ENCODE measurements around the gene APOC1.
A peak's percentile ranks its signal among the peaks of the same experiment; 100 is the strongest.
"Not testable (repeated sequence)": the region's sequence is repeated elsewhere in the genome, so short reads cannot be mapped to it uniquely, and the experiment has no call there.

APOC1 gene

GRCh38 chr19:44887648-44888047, 26.8 kb upstream of the APOC1 start:
- in situ Hi-C loops (cut with HindIII; ENCODE audit: low pct_ligation_motif_present, low pct_unique_long_range_greater_than_20kb, low sequenced_read_pairs), result no loop called here
- DNase-seq, result no peak

GRCh38 chr19:44888335-44888734, 26.1 kb upstream of the APOC1 start:
- in situ Hi-C loops (cut with HindIII; ENCODE audit: low pct_ligation_motif_present, low pct_unique_long_range_greater_than_20kb, low sequenced_read_pairs); DNase-seq: not testable (repeated sequence)

GRCh38 chr19:44889830-44890365, 24.5 kb upstream of the APOC1 start:
- no peak for DNase-seq
- in situ Hi-C loops (cut with HindIII; ENCODE audit: low pct_ligation_motif_present, low pct_unique_long_range_greater_than_20kb, low sequenced_read_pairs), result no loop called here

GRCh38 chr19:44890366-44891015, 23.9 kb upstream of the APOC1 start:
- in situ Hi-C loops (cut with HindIII; ENCODE audit: low pct_ligation_motif_present, low pct_unique_long_range_greater_than_20kb, low sequenced_read_pairs), result no loop called here
- peak; percentile 96 for DNase-seq

GRCh38 chr19:44891016-44891882, 23.2 kb upstream of the APOC1 start, which contains the start of gene TOMM40:
Gene TOMM40, plus strand, starts transcription at chr19:44891254. Its CDS starts 162 bp downstream, at chr19:44891416.
- in situ Hi-C loops (cut with HindIII; ENCODE audit: low pct_ligation_motif_present, low pct_unique_long_range_greater_than_20kb, low sequenced_read_pairs), result no loop called here

GRCh38 chr19:44892932-44893331, 21.5 kb upstream of the APOC1 start:
- no peak for DNase-seq

More at GRCh38 chr19:44891016-44891882, 23.2 kb upstream of the APOC1 start, which contains the start of gene TOMM40:
- DNase-seq, result peak; percentile 98

GRCh38 chr19:44893332-44894051, 20.9 kb upstream of the APOC1 start:
- in situ Hi-C loops (cut with HindIII; ENCODE audit: low pct_ligation_motif_present, low pct_unique_long_range_greater_than_20kb, low sequenced_read_pairs), result no loop called here
- DNase-seq, result no peak

More at GRCh38 chr19:44892932-44893331, 21.5 kb upstream of the APOC1 start:
- in situ Hi-C loops (cut with HindIII; ENCODE audit: low pct_ligation_motif_present, low pct_unique_long_range_greater_than_20kb, low sequenced_read_pairs), result no loop called here

- DNase-seq, result no peak
- in situ Hi-C loops (cut with HindIII; ENCODE audit: low pct_ligation_motif_present, low pct_unique_long_range_greater_than_20kb, low sequenced_read_pairs), result no loop called here
Measured at GRCh38 chr19:44894052-44894400, 20.4 kb upstream of the APOC1 start.

GRCh38 chr19:44894946-44895345, 19.5 kb upstream of the APOC1 start:
- in situ Hi-C loops (cut with HindIII; ENCODE audit: low pct_ligation_motif_present, low pct_unique_long_range_greater_than_20kb, low sequenced_read_pairs), result no loop called here
- DNase-seq, result no peak

- in situ Hi-C loops (cut with HindIII; ENCODE audit: low pct_ligation_motif_present, low pct_unique_long_range_greater_than_20kb, low sequenced_read_pairs), result no loop called here
- no peak for DNase-seq
Measured at GRCh38 chr19:44897835-44898234, 16.6 kb upstream of the APOC1 start.

- no peak for DNase-seq
- in situ Hi-C loops (cut with HindIII; ENCODE audit: low pct_ligation_motif_present, low pct_unique_long_range_greater_than_20kb, low sequenced_read_pairs), result no loop called here
Measured at GRCh38 chr19:44900328-44901244, 13.8 kb upstream of the APOC1 start.

- DNase-seq, result no peak
- in situ Hi-C loops (cut with HindIII; ENCODE audit: low pct_ligation_motif_present, low pct_unique_long_range_greater_than_20kb, low sequenced_read_pairs), result no loop called here
Measured at GRCh38 chr19:44903216-44903601, 11.2 kb upstream of the APOC1 start.

GRCh38 chr19:44903602-44904425, 10.6 kb upstream of the APOC1 start:
- in situ Hi-C loops (cut with HindIII; ENCODE audit: low pct_ligation_motif_present, low pct_unique_long_range_greater_than_20kb, low sequenced_read_pairs), result no loop called here

GRCh38 chr19:44904426-44904994, 9.9 kb upstream of the APOC1 start:
- no peak for DNase-seq
- in situ Hi-C loops (cut with HindIII; ENCODE audit: low pct_ligation_motif_present, low pct_unique_long_range_greater_than_20kb, low sequenced_read_pairs), result no loop called here

More at GRCh38 chr19:44903602-44904425, 10.6 kb upstream of the APOC1 start:
- peak; percentile 54 for DNase-seq

GRCh38 chr19:44905437-44906160, 8.8 kb upstream of the APOC1 start, which contains the start of gene APOE:
Gene APOE, plus strand, starts transcription at chr19:44905796. Its CDS starts 829 bp downstream, at chr19:44906625.
- DNase-seq, result no peak
- in situ Hi-C loops (cut with HindIII; ENCODE audit: low pct_ligation_motif_present, low pct_unique_long_range_greater_than_20kb, low sequenced_read_pairs), result no loop called here

- in situ Hi-C loops (cut with HindIII; ENCODE audit: low pct_ligation_motif_present, low pct_unique_long_range_greater_than_20kb, low sequenced_read_pairs), result no loop called here
- DNase-seq, result no peak
Measured at GRCh38 chr19:44907613-44908012, 6.8 kb upstream of the APOC1 start.

Data from ACHN (cell line).